CD4-positive, alpha-beta T cell treated with Interleukin-2 at 100 ng/mL for 4 hours (primary cell): ENCODE data around the gene PLXNA2.

Experiments
- DNase-seq: peaks from one replicate; pipeline ENCODE4 v3.0.0-alpha.2; 2020; ENCODE audit warnings: low spot score

Gene PLXNA2, protein sequence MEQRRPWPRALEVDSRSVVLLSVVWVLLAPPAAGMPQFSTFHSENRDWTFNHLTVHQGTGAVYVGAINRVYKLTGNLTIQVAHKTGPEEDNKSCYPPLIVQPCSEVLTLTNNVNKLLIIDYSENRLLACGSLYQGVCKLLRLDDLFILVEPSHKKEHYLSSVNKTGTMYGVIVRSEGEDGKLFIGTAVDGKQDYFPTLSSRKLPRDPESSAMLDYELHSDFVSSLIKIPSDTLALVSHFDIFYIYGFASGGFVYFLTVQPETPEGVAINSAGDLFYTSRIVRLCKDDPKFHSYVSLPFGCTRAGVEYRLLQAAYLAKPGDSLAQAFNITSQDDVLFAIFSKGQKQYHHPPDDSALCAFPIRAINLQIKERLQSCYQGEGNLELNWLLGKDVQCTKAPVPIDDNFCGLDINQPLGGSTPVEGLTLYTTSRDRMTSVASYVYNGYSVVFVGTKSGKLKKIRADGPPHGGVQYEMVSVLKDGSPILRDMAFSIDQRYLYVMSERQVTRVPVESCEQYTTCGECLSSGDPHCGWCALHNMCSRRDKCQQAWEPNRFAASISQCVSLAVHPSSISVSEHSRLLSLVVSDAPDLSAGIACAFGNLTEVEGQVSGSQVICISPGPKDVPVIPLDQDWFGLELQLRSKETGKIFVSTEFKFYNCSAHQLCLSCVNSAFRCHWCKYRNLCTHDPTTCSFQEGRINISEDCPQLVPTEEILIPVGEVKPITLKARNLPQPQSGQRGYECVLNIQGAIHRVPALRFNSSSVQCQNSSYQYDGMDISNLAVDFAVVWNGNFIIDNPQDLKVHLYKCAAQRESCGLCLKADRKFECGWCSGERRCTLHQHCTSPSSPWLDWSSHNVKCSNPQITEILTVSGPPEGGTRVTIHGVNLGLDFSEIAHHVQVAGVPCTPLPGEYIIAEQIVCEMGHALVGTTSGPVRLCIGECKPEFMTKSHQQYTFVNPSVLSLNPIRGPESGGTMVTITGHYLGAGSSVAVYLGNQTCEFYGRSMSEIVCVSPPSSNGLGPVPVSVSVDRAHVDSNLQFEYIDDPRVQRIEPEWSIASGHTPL (N-terminal part only)

DNA sequence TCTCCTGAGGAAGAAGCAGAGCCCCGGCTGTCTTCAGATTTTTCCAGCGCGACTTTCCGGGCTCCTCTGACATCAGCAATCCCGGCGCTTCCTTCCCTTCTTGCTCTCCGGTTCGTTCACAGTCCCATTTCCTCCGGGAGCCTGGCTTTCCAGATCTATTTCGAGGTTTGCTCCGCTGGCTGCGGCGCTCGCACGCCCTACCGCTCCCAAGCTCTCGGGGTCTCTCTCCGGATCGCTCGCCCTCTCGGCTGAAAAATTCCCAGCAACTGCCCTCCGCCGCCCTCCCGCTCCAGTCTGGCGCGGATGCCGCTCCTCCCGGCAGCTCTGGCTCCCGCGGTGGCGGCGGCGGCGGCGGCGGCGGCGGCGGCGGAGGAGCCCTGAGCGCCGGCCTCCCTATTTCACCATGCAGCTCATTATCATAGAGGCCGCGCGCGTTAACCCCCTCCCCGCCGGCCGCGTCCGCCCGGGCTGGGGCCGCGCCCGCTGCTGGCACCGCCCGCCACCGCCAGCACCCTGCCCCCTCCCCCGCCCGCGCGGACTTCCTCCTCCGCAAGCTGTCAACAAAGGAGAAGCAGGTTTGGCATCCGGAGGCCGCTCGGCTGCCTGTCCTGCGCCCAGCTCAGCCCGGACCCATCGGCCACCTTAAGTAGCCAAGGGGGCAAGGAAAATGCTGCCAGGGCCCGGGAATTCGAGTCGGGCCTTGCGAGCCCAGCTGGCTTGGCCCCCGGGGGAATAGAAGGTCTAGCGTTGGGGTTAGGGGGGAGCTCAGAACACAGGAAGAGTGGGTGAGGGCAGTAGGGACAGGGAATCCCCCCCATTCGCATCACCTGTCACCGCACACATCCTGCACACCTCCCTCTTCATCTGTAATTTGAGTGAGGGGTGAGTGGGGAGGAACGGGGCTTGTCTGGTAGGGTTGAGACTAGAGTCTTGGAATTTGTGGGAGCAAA, at the start of gene PLXNA2:
Gene PLXNA2 (minus strand): TSS at position 418 of the 950 bp plus-strand sequence. CDS start 26,462 bp downstream, outside the sequence.
- DNase-seq: peak; percentile 65

DNA sequence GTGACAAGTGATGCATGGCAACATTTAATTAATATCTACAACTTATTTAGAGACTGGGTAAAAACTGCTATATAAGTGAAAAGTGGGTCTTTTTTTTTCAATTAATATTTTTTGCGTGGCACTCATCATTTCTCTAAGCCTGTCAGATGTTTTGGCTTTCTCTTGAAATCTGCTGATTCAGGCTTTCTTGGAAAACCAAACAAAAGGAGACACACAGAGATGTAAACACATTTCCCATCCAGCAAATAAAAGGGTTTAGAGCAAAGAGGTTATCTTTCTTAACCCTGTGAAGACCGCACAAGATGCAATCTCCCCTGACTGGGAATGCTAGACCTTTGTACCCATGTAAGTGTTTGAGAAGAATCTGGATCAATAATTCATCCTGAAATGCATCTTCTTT, 48.7 kb upstream of the PLXNA2 start:
- no peak for DNase-seq

DNA sequence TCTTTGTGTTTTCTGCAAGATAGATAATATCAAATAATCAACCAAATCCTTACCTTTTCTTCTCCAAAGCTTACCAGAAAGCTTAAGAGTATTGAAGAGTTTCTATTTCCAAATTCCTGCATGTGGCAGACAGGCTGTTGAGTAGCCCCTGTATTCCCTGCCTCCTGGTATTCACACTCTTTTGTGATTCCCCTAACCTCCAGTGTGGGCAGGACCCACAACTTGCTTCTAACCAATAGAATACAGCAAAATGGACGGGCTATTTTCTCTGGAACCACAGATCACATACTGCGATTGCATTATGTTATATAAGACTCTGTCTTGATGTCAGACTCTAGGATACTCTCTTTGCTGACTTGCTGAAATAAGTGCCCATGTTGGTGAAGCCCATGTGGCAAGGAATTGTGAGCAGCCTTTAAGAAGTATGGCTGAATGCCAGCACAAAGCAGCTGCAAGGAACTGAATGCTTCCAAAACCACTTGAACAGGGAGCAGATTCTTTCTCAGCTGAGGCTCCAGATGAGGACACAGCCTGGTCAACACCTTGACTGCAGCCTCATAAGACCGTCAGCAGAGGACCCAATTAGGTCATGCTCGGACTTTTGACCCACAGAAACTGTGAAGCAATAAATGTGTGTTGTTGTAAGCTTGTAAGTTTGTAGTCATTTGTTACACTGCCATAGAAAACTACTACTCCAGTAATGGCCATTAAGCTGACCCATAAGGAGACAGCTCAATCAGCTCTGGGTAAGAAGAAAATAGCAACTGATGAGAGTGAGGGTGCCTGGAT, 47.9 kb upstream of the PLXNA2 start:
- DNase-seq: no peak

DNA sequence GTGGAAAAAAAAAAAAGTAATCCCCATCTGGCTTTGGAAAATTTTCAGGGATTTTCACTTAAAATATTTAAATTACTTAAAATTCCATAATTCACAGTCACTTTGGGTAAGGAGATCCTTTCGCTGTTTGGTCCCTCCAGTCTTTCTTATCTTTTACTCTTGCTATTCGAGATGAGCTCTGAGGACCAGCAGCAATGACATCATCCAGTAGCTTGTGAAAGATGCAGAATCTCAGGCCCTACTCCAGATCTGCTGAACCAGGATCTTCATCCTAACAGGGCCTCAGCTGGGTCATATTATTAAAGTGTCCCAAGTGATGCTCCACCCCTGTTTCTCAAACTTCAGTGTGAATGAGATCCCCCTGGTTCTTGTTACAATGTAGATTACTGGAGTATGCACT, 46.9 kb upstream of the PLXNA2 start:
- DNase-seq: no peak

DNA sequence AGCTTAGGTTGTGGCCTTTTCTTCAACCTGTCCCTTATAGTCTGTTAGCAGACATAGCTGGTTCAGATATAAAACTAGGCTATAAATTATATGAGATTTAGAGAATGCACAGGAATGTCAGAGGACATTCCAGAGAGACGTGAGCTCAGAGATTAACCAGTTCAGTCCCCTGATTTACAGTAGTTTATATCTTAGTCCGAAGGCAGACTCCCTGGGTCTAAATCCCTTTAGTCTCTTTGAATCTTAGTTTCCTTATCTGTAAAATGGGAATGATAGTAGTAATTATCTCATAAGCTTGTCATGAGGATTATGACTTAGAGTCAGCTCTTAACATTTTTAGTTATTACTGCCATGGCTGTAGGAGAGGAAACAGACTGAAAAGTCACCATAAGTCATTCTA, 45.5 kb upstream of the PLXNA2 start:
- DNase-seq: no peak

DNA sequence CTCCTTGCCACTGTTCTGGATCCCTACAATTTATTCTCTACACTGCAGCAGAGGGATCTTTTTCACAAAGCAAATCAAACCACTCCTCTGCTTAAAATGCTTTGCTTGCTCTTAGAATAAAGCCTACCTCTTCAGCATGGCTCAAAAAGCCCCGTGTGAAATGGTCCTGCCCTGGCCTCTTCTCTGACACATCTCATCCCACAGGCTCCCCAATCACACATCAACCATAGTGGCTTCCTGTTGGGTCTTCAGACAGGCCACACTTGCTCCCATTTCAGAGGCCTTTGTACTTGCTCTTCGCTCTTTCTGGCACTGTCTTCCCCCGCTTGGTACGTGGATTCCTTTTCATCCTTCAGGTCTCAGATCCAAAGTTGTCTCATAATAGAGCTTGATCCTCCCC, 44.3 kb upstream of the PLXNA2 start:
- no peak for DNase-seq

DNA sequence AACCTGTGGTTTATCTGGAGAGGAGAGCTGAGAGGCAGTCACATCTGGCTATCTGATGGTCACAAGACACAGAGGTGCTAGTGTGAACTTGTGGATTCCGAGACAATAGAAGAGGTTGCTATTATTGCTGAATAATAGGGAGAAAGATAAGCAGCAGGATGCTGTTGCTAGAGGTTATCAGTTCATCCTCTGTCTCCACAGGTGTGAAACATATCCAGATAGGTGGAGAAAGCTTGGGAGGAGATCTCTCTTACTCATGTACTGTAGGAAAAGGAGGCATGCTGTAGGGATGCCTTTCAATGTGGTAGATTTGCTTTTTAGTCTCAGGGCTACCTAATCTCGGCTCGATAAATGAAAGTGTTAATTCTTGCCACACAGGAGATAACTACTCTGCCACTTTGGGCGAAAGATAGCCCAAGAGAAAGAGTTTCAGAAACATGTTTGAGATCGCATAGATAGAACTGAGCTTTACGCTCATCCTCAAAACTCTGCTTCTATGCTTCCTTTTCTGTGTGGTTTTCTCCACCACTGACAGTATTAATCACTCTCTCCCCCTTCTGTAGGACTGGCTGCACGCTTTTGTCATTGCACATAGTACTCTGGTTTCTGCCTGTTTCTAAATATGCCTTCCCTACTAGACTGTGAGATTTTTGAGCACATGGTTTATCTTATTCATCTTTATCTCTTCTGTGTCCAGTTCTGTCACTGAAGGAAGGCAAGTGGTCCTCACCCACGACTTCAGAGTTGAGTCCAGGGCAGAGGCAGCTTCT, 36.7 kb upstream of the PLXNA2 start:
- DNase-seq: no peak

DNA sequence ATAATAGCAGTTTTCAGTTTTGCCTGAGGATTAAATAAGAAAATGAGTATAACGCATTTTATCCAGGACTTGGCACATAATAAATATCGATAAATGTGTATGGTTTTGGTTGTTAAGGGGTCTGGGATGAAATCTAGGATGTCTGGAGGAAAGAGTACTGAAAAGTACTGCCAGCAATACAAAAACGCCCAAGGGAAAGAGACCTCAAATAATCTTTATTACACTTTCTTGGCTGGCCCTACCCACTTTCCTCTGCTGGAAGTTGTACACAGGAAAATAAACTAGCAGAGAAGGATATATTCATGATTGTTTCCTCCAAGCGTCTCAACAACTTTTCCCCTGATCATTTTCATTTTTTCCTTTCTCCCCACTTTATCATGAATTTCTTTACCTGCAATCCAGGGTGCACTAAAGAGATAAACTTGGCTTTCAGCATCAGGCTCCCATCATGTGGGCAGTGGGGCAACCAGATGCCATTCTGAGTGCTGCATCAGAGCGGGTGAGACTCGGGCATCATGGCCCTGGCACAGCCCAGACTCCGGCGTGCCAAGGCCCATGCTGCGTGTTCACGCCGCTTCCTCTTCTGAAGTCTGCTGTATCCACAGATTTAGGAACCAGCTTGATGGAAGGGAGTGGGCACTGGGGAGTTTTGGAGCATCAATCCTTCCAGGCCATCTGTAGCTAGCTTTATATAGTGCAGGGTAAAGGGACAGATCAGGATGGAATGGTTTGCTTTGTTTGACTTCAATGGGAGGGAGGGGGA, 35.8 kb upstream of the PLXNA2 start:
- no peak for DNase-seq

DNA sequence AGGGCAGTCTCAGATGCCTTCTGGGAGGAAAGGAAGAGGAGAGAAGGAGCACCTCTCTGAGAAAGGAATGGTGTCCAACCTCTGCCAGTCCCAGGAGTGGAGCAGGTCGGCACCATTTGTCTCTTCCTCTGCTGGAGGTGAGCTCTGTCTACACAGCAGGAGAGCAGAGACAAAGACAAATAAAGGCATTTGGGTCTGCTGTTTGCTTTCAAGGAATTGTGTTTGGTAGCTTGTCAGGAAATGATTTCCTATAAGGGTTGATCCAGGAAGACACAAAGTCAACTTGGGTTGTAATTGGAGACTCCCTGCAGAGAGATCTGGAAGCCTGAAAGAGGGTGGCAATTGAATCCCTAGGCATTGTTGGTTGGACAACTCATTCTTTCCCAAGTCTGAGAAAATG, 34.5 kb upstream of the PLXNA2 start:
- no peak for DNase-seq

DNA sequence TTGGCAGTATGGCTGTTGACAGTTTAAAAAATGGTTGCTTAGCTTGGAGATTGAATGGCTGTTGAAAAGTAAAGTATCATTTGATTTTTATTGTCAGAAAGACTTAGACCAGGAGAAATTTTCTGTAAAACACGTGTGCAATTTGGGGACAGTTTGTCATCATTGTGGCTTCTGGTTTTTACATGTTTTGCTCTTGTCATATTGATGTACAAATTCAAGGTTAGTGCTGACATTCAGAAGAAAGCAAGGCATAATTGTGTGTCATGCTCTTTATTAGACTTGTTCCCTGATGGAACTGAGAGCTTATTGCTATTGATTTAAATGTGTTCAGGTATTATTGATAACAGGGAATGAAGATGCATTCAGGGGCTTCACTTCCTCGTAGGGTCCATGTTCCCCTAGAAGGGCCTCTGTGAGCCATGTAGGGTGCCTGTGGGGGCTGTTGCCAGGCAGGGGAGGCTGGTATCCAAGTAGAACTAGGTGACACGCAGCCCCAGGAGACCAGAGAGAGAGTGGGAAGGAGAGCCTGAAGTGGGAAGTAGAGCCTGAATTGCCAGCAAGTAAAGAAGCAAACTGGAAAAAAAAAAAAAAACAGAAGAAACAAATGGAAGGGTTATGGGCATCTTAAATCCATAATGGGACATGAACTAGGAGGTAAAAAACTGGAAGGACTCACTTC, 32.7 kb upstream of the PLXNA2 start:
- no peak for DNase-seq

DNA sequence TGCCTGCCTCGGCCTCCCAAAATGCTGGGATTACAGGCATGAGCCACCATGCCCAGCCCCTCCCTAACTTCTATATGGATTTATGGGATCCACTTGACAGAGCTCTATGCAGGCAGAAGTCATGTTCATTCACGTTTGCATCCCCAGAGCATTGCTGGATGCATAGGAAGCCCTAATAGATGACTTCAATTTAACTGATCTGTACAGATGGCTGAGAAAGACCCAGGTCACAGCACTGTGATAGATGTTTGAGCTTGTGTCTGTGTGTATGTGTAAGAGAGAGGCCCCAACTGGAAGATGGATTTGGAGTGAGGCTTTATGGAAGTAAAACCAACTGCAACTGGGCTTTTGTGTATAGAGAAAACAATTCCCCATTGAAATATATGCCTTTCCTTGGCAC, 30.9 kb upstream of the PLXNA2 start:
- DNase-seq: no peak

DNA sequence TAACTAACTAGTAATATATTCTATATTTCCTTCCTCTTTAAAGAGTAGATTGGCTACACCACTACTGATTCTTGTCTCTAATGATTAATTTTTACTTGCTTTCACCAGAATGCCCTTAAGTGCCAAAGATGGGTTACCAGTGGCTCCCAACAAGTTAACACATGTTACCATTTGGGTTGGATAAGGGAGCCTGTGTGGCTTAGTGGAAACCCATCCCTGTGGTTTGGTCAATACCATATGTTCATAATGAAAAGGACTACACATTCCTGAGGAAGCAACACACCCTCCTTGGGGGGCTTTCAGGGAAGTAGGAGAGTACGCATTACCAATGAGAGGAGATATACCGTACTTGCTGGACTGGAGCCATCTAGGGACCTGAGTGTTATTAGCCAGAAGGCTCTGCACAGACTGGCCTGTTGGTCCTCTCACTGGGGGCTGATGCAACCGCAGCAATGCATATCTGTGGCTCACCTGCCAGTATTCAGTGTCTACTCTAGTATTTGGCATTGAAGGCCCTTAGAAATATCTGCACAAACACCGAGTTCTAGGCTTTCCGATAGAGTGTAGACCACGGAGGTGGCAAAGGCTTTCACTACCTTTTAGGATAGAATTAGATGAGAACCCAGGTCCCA, 29.3 kb upstream of the PLXNA2 start:
- DNase-seq: no peak

DNA sequence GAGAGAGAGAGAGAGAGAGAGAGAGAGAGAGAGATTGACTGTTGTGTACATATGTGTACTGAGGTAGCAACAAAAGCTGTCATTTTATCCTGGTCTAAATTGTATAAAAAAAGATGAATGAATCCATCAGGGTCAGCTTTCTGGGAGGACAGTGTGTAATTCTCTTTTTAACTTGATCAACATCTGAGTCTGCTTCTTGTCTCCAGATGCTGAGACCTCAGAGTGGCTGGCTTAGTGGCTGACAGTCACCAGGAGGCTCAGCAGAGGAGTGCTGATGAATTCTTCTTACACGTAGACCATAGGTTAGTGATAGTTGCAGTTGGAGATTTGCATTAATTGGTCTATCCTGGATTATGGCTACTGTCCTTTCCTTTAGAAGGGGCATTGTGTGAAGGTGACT, 28.5 kb upstream of the PLXNA2 start:
- no peak for DNase-seq

DNA sequence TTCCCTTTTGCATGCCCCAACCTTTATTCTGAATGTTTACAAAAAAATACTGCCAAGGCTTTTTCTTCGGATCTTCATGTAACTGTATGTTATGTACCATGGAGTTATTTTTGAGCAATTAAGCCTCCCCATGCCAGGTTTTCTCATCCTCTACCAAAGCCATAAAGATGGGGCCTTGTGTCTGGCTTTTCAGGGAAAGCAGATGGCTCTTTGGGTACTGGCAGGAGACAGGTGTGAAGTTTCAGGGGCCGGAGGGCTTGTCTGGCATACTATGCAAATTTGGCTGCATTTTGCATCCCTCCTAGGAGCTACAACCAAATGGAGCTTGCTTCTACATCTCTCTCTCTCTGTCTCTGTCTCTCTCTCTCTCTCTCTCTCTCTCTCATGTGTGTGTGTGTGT, 28.1 kb upstream of the PLXNA2 start:
- DNase-seq: no peak

DNA sequence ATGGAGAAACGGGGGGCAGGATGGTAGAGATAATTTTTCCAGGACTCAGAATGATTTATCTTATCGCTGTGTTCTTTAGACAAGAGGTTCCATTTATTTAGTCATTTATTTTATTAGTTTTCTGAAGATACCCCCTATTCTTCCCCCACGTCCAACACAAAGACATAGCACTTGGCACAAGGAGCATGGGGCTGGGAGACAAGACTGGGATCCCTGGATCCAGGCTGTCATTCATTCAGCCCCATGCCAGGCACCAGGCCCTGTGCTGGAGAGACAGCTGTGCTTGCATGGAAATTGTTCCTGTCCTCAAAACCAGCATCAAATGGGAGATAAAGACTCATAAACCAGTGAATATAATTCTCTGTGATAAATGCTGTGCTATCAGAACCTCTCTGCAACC, 27.1 kb upstream of the PLXNA2 start:
- DNase-seq: no peak

DNA sequence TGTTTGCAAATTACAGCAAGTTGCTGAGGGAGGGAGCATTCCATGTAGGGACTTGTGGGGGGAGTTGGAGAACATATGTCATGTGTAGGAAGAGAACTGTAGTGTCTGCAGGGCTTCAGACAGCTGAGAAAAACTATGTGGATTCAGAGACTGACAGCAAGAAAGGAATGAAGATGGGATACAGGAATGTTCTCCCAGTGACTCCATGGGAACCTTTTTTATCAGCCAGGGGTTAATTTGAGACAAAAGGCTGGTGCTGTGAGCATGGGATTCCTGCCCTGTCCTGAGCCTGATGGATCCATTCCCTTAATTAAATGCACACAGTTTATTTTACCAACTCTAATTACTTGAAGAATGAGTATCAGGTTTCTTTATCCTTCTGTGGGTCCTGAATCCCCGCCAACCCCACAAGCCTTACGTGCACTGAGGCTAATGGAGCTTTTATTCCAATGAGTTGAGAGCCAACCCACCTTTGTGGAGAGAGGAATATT, 26.5 kb upstream of the PLXNA2 start:
- no peak for DNase-seq

DNA sequence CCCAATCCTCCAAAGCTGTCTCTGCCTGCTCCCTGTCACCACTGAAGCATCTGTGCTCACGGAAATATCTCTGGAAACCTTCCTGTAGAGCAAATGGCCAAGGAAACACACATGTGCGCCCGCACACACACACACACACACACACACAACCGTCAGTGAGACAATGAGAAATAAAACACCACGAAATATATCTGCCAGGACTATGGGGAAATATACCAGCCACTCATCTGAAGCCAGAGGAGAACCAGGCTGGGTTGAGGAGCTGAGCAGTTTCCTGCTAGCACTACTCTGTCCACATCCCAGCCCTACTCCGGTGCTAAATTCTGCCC, 25.1 kb upstream of the PLXNA2 start:
- DNase-seq: no peak
